Panc1 (cell line): ENCODE data around the gene PSMA6. TPM values are rescaled to one million over a fixed set of nuclear protein-coding genes. Genes with fewer than 3 reads are reported as not detected.

Experiments
- ATAC-seq: fragments of 200-7000 bp; cut with Tn5 transposase; 2 replicates; pipeline ENCODE4 v1.9.1; 2020; ENCODE audit warnings: mild to moderate bottlenecking, moderate library complexity
- Bru-seq: library from RNA; stranded (reverse); fragments of 400-500 nt; gene quantifications from one replicate; lab custom pipeline; 2021; lab: Mats Ljungman, UMichigan
- BruChase-seq, 2 experiments: library from RNA; stranded (reverse); fragments of 400-500 nt; gene quantifications; one replicate each; lab custom pipeline; 2021; lab: Mats Ljungman, UMichigan
- BruUV-seq: library from RNA; stranded (reverse); fragments of 400-500 nt; replicated peaks from 2 replicates; lab custom pipeline; 2021; lab: Mats Ljungman, UMichigan
- CTCF ChIA-PET: fragments of 300-600 bp; sonication (Branson Sonifier 250); formaldehyde crosslinking; loops from one replicate; lab custom pipeline; 2022; ENCODE audit warnings: antibody characterized with exemption; lab: Charles Lee
- POLR2A ChIA-PET: fragments of 300-600 bp; sonication (Branson Sonifier 250); formaldehyde crosslinking; loops from one replicate; lab custom pipeline; 2022; ENCODE audit warnings: antibody characterized with exemption; lab: Charles Lee
- DNase-seq: peaks from one replicate; pipeline ENCODE4 v3.0.0-alpha.2; 2010; ENCODE audit warnings: low read depth, low spot score
- H3K27ac ChIP-seq: 2 replicates; pipeline ENCODE4 v1.5.1; 2011; ENCODE audit warnings: mild to moderate bottlenecking, low read length, inconsistent platforms
- H3K27me3 ChIP-seq: fragments of 200-500 bp; sonication (Bioruptor generic); 2 replicates; pipeline ENCODE4 v1.6.0; 2014; ENCODE audit warnings: low read length, inconsistent platforms; ENCODE audit not compliant: control insufficient read depth, insufficient read depth
- H3K36me3 ChIP-seq: fragments of 200-500 bp; sonication (Bioruptor generic); 2 replicates; pipeline ENCODE4 v1.5.1; 2014; ENCODE audit warnings: inconsistent platforms, mild to moderate bottlenecking, low read length, moderate library complexity; ENCODE audit not compliant: control insufficient read depth, insufficient read depth
- H3K4me1 ChIP-seq: 2 replicates; pipeline ENCODE4 v1.5.1; 2011; ENCODE audit warnings: inconsistent platforms, mild to moderate bottlenecking, low read length, moderate library complexity; ENCODE audit not compliant: control insufficient read depth, insufficient read depth
- H3K4me3 ChIP-seq, 2 experiments: 2 replicates each; pipeline ENCODE4 v1.5.1; 2011 to 2012; ENCODE audit warnings: low read depth in 2 of 2, low read length in 2 of 2, mild to moderate bottlenecking in 2 of 2, inconsistent platforms in 1 of 2, moderate library complexity in 1 of 2
- H3K9me3 ChIP-seq: fragments of 200-500 bp; sonication (Bioruptor generic); 2 replicates; pipeline ENCODE4 v1.5.1; 2014; ENCODE audit warnings: low read depth, mild to moderate bottlenecking, inconsistent platforms, low read length, moderate library complexity; ENCODE audit not compliant: control insufficient read depth, insufficient read depth
- CTCF ChIP-seq: fragments of 450-650 bp; IDR thresholded peaks from 2 replicates; pipeline ENCODE4 v1.5.1; 2017; ENCODE audit warnings: mild to moderate bottlenecking
- POLR2AphosphoS5 ChIP-seq: IDR thresholded peaks from 2 replicates; pipeline ENCODE4 v1.6.1; 2012; ENCODE audit warnings: mild to moderate bottlenecking, low read depth, low read length, moderate library complexity
- SIN3A ChIP-seq: IDR thresholded peaks from 2 replicates; pipeline ENCODE4 v1.6.1; 2012; ENCODE audit warnings: low read depth, mild to moderate bottlenecking, low read length, moderate library complexity, borderline replicate concordance; ENCODE audit not compliant: insufficient read depth
- TCF7L2 ChIP-seq: IDR thresholded peaks from 2 replicates; pipeline ENCODE4 v1.6.1; 2011; ENCODE audit warnings: mild to moderate bottlenecking, low read depth, low read length, inconsistent platforms
- in situ Hi-C: cut with HindIII; loops from 2 replicates; pipeline ENCODE4 v1.10.0; 2016; ENCODE audit warnings: low sequenced_read_pairs, low pct_unique_long_range_greater_than_20kb
- intact Hi-C: fragments of 100-400 bp; cut with micrococcal nuclease; formaldehyde crosslinking; loops from one replicate; pipeline ENCODE4 v1.10.0; 2022; ENCODE audit not compliant: unreplicated experiment
- long read RNA-seq: library from polyadenylated mRNA; unstranded; transcript quantifications from one replicate; pipeline ENCODE4 v2.0.0, GENCODE V29; 2021; ENCODE audit not compliant: unreplicated experiment
- polyA plus RNA-seq: library from polyadenylated mRNA; unstranded; fragments of >200 nt; gene quantifications from one replicate; pipeline ENCODE4 v1.2.1, GENCODE V29; 2012; ENCODE audit warnings: missing spikeins; ENCODE audit not compliant: insufficient read length
- total RNA-seq: library from RNA; stranded (reverse); gene quantifications from one replicate; pipeline ENCODE4 v1.2.1, GENCODE V29; 2021; ENCODE audit not compliant: unreplicated experiment

The PSMA6 gene
- total RNA-seq (197 TPM), Bru-seq, nascent RNA (percentile 92 among the genes with signal in this experiment), BruChase-seq, experiment 1, labeled RNA remaining after a 2-hour chase (percentile 96 among the genes with signal in this experiment), BruChase-seq, experiment 2, labeled RNA remaining after a 6-hour chase (percentile 98 among the genes with signal in this experiment)
- polyA plus RNA-seq = 107 TPM
- long read RNA-seq, transcript PSMA6-201 (7 exons, 1,029 nt) = major isoform, 181 of 206 reads
- long read RNA-seq, partial matches to known transcripts = 13 of 206 reads
- long read RNA-seq, other reads (novel, unspliced or antisense) = 8 of 206 reads

- peaks cover 6% of the 10 kb centered on the region for H3K36me3 ChIP-seq
- intact Hi-C loops = loop anchor here (10.0 kb wide), 2 partner anchors 113 to 147 kb away; partner anchors contain the start of gene NFKBIA
- ChIA-PET CTCF (no interaction called here), POLR2A (interaction anchor here (0.5 to 0.7 kb wide), 4 partner anchors 16 to 122 kb away, joined by 3 to 10 read pairs (median 6); no protein-coding TSS in a partner anchor)
- H3K4me3 ChIP-seq = peak within 1 kb of the TSS; percentile 81 to 90
- peak within 1 kb of the TSS; percentile 95 for H3K27ac ChIP-seq
- peaks cover 3% of the 10 kb centered on the region; the same call in 1 of the 2 replicates for H3K4me1 ChIP-seq
- in situ Hi-C loops = no loop called here
- TF ChIP-seq POLR2AphosphoS5 (peak; percentile 80), TCF7L2 (peak; percentile 99), CTCF (no peak), SIN3A (0 out of 2 replicates have a peak, but pooled peaks have one; percentile 80)
- TSS peak; percentile 78 for BruUV-seq
- ATAC-seq (peak; percentile 95), DNase-seq (peak; percentile 95)
- H3K27me3 ChIP-seq = no peaks in the 10 kb centered on the region
- H3K9me3 ChIP-seq = no peaks in the 10 kb centered on the region
These were observed at the start of gene PSMA6 for GRCh38 chr14:35292051-35292769. Gene PSMA6, plus strand, starts transcription at chr14:35292382. Its CDS starts 95 bp downstream, at chr14:35292477.

- POLR2A ChIA-PET = no interaction called here
- in situ Hi-C loops = no loop called here
These were observed 49.4 kb upstream of the PSMA6 start for GRCh38 chr14:35242599-35243311.

More at GRCh38 chr14:35242599-35243311, 49.4 kb upstream of the PSMA6 start:
- Histone ChIP-seq H3K4me3 (no peak overlapping the region), H3K27ac (no peak overlapping the region), H3K9me3 (no peaks in the 10 kb centered on the region), H3K36me3 (no peaks in the 10 kb centered on the region), H3K27me3 (no peaks in the 10 kb centered on the region), H3K4me1 (no peaks in the 10 kb centered on the region)
- intact Hi-C loops = no loop called here
- no TSS peak for BruUV-seq
- CTCF ChIA-PET = no interaction called here
- DNase-seq (no peak), ATAC-seq (no peak)
- no peak for TF ChIP-seq CTCF
